Body of pancreas (tissue), 4 donors: Measurements from ENCODE around the gene NAA38.

Experiments
- POLR2A ChIP-seq, 3 donors: fragments of 450-650 bp; IDR thresholded peaks; one replicate each; pipeline ENCODE4 v1.6.1; 2016; ENCODE audit warnings: antibody characterized with exemption in 3 of 3, mild to moderate bottlenecking in 2 of 3
- TF ChIP-seq, protein P1 (sequence below), 7 experiments: fragments of 450-650 bp in 4 of 7; fragments of 200-600 bp in 3 of 7; sonication (generic) in 3 of 7; IDR thresholded peaks; one replicate each; pipeline ENCODE4 v1.5.1; 2016 to 2019; ENCODE audit warnings: antibody characterized with exemption in 7 of 7

DNA sequence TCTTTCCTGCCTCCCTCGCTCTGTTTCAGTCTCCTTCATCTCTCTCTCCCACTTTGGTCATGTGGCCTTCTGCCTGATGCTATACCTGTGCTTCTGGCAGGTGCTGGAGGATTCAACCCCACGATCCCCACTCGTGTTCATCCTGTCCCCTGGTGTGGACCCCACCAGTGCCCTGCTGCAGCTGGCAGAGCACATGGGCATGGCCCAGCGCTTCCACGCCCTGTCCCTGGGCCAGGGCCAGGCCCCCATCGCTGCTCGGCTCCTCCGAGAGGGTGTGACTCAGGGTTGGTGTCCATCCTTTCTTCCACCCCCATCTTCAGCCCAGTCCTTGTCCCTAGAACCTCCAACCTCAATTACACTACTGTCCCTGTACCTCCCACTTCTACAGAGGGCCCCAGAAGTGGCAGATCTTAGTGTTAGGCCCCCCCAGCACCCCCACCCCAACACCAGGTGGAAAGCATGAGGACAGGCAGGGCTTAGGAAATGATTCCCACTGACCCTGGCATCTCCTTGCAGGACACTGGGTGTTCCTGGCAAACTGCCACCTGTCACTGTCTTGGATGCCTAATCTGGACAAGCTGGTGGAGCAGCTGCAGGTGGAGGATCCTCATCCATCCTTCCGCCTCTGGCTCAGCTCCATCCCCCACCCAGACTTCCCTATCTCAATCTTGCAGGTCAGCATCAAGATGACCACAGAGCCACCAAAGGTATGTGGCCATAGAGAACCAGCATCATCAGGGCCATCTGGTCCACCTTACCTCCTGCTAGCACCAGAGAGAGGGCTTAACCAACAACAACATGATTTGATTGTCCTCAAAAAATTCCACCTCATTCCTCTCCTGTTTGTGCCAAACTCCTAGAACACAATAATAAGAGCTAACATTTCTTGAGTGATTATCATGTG, 33.1 kb downstream of the NAA38 start:
- TF ChIP-seq POLR2A (IDR thresholded peaks at IDR 0.05), result no peak
- TF ChIP-seq, protein P1, sequence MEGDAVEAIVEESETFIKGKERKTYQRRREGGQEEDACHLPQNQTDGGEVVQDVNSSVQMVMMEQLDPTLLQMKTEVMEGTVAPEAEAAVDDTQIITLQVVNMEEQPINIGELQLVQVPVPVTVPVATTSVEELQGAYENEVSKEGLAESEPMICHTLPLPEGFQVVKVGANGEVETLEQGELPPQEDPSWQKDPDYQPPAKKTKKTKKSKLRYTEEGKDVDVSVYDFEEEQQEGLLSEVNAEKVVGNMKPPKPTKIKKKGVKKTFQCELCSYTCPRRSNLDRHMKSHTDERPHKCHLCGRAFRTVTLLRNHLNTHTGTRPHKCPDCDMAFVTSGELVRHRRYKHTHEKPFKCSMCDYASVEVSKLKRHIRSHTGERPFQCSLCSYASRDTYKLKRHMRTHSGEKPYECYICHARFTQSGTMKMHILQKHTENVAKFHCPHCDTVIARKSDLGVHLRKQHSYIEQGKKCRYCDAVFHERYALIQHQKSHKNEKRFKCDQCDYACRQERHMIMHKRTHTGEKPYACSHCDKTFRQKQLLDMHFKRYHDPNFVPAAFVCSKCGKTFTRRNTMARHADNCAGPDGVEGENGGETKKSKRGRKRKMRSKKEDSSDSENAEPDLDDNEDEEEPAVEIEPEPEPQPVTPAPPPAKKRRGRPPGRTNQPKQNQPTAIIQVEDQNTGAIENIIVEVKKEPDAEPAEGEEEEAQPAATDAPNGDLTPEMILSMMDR (IDR thresholded peaks at IDR 0.05), result no peak
